GM03348 (cell line): ENCODE measurements around the gene NLK.
"Not testable (repeated sequence)": the region's sequence is repeated elsewhere in the genome, so short reads cannot be mapped to it uniquely, and the experiment has no call there.

ENCODE experiments used
- DNase-seq: peaks from one replicate; pipeline ENCODE4 v3.0.0; 2012; ENCODE audit warnings: low spot score

Gene NLK

GRCh38 chr17:28042657-28042720 lies at the start of gene NLK:
TSS of gene NLK (plus strand) at chr17:28042677. CDS start at chr17:28042874, 197 bp downstream.
- DNase-seq, result no peak

- DNase-seq, result no peak
Observed at GRCh38 chr17:27993161-27993695, 49.2 kb upstream of the NLK start.

GRCh38 chr17:27993723-27994310 lies 48.7 kb upstream of the NLK start:
- no peak for DNase-seq

GRCh38 chr17:27994586-27994985 lies 47.9 kb upstream of the NLK start:
- DNase-seq, result no peak

- no peak for DNase-seq
Observed at GRCh38 chr17:27995554-27995953, 46.9 kb upstream of the NLK start.

GRCh38 chr17:27996202-27997043 lies 46.1 kb upstream of the NLK start:
- no peak for DNase-seq

- no peak for DNase-seq
Observed at GRCh38 chr17:27997044-27997401, 45.5 kb upstream of the NLK start.

- no peak for DNase-seq
Observed at GRCh38 chr17:27997522-27997921, 45.0 kb upstream of the NLK start.

- no peak for DNase-seq
Observed at GRCh38 chr17:28001149-28001548, 41.3 kb upstream of the NLK start.

- DNase-seq, result no peak
Observed at GRCh38 chr17:28004344-28004743, 38.1 kb upstream of the NLK start.

GRCh38 chr17:28007925-28008324 lies 34.6 kb upstream of the NLK start:
- DNase-seq, result not testable (repeated sequence)

- DNase-seq, result peak; percentile 35
Observed at GRCh38 chr17:28008513-28008912, 34.0 kb upstream of the NLK start.

- DNase-seq, result no peak
Observed at GRCh38 chr17:28010406-28010805, 32.1 kb upstream of the NLK start.

- no peak for DNase-seq
Observed at GRCh38 chr17:28018439-28019070, 23.9 kb upstream of the NLK start.

- DNase-seq, result no peak
Observed at GRCh38 chr17:28020515-28020914, 22.0 kb upstream of the NLK start.

GRCh38 chr17:28029044-28029443 lies 13.4 kb upstream of the NLK start:
- DNase-seq, result no peak

- DNase-seq, result no peak
Observed at GRCh38 chr17:28030386-28030785, 12.1 kb upstream of the NLK start.

- DNase-seq, result no peak
Observed at GRCh38 chr17:28031174-28031573, 11.3 kb upstream of the NLK start.

- peak; percentile 73 for DNase-seq
Observed at GRCh38 chr17:28033972-28034714, 8.3 kb upstream of the NLK start.

- not testable (repeated sequence) for DNase-seq
Observed at GRCh38 chr17:28035452-28035851, 7.0 kb upstream of the NLK start.

GRCh38 chr17:28035884-28036283 lies 6.6 kb upstream of the NLK start:
- not testable (repeated sequence) for DNase-seq

GRCh38 chr17:28038802-28039201 lies 3.7 kb upstream of the NLK start:
- DNase-seq, result no peak

GRCh38 chr17:28039251-28039650 lies 3.2 kb upstream of the NLK start:
- DNase-seq, result no peak
